Testis (tissue), 3 donors: ENCODE results near the gene HBEGF. TPM values are rescaled to one million over a fixed set of nuclear protein-coding genes. Genes with fewer than 3 reads are reported as not detected.

ENCODE experiments used
- DNase-seq: peaks from one replicate; pipeline ENCODE4 v3.0.0-alpha.2; 2019
- H3K27ac ChIP-seq, 2 donors: fragments of 200-600 bp; sonication (generic); one replicate each; pipeline ENCODE4 v1.5.1; 2019
- H3K27me3 ChIP-seq: fragments of 200-600 bp; sonication (generic); one replicate; pipeline ENCODE4 v1.5.1; 2019
- H3K36me3 ChIP-seq: fragments of 200-600 bp; sonication (generic); one replicate; pipeline ENCODE4 v1.5.1; 2017; ENCODE audit warnings: low read depth; ENCODE audit errors: missing control alignments
- H3K4me1 ChIP-seq: fragments of 200-600 bp; sonication (generic); one replicate; pipeline ENCODE4 v1.5.1; 2019
- H3K4me3 ChIP-seq, 2 donors: fragments of 200-600 bp; sonication (generic); one replicate each; pipeline ENCODE4 v1.5.1; 2017 to 2019
- H3K9me3 ChIP-seq: fragments of 200-600 bp; sonication (generic); one replicate; pipeline ENCODE4 v1.5.1; 2017
- CTCF ChIP-seq, 3 experiments: fragments of 450-650 bp in 2 of 3; fragments of 200-600 bp in 1 of 3; sonication (generic) in 1 of 3; IDR thresholded peaks; one replicate each; pipeline ENCODE4 v1.5.1; 2016 to 2019; ENCODE audit warnings: antibody characterized with exemption in 3 of 3, mild to moderate bottlenecking in 2 of 3, moderate library complexity in 1 of 3
- POLR2A ChIP-seq: fragments of 450-650 bp; IDR thresholded peaks from one replicate; pipeline ENCODE4 v1.6.1; 2017; ENCODE audit warnings: antibody characterized with exemption, mild to moderate bottlenecking, moderate library complexity
- WGBS, 2 donors: methylation state at CpG; one replicate each; pipeline ENCODE4 v1.1.5; 2018; 5-methylcytosine and 5-hydroxymethylcytosine counted together
- intact Hi-C: fragments of 100-400 bp; cut with DNase I; formaldehyde crosslinking; loops from one replicate; pipeline ENCODE4 v1.15.1; 2023; ENCODE audit warnings: low total_unique reads
- polyA plus RNA-seq: library from polyadenylated mRNA; stranded (reverse); fragments of 350-450 nt; fragmentation: Illumina TruSeq; extraction: RNeasy Lipid Tissue Mini Kit (QIAGEN cat#74804); gene quantifications from one replicate; pipeline ENCODE4 v1.2.3, GENCODE V29; 2014; ENCODE audit warnings: low read depth, low replicate concordance; ENCODE audit not compliant: insufficient read depth
- total RNA-seq, 2 donors: library from RNA; depleted of rRNA; stranded (reverse); fragments of >200 nt; gene quantifications; one replicate each; pipeline ENCODE4 v1.2.3, GENCODE V29; 2016

Gene HBEGF
- total and polyA plus RNA-seq, 3 donors from 2014 or later: 8.2 to 23.9 (median 23.2) TPM

GRCh38 chr5:140337880-140338279 lies 8.5 kb downstream of the HBEGF start:
- TF ChIP-seq POLR2A (no peak), CTCF (IDR thresholded peaks at IDR 0.05) (no peak)
- WGBS, 2 donors: 96 to 100% methylated on average over 1 of the region's 1 CpG
- Histone ChIP-seq H3K9me3 (no peaks in the 10 kb centered on the region), H3K4me1 (no peaks in the 10 kb centered on the region), H3K27ac (no peak overlapping the region), H3K36me3 (no peaks in the 10 kb centered on the region), H3K4me3 (no peak overlapping the region), H3K27me3 (no peaks in the 10 kb centered on the region)
- no peak for DNase-seq
- intact Hi-C loops: no loop called here

- Histone ChIP-seq H3K36me3 (no peaks in the 10 kb centered on the region), H3K27me3 (no peaks in the 10 kb centered on the region), H3K27ac (no peak overlapping the region), H3K4me3 (no peak overlapping the region), H3K4me1 (no peaks in the 10 kb centered on the region), H3K9me3 (no peaks in the 10 kb centered on the region)
- intact Hi-C loops: no loop called here
- WGBS, 2 donors: 43 to 49% methylated on average over 5 of the region's 5 CpGs
- peak; percentile 30 for DNase-seq
- TF ChIP-seq POLR2A (no peak), CTCF (IDR thresholded peaks at IDR 0.05) (no peak)
Measured at GRCh38 chr5:140336388-140336787, 10.0 kb downstream of the HBEGF start.

GRCh38 chr5:140331638-140332037 lies 14.8 kb downstream of the HBEGF start:
- Histone ChIP-seq H3K9me3 (no peaks in the 10 kb centered on the region), H3K27ac (no peak overlapping the region), H3K27me3 (no peaks in the 10 kb centered on the region), H3K4me1 (peaks cover 3% of the 10 kb centered on the region), H3K36me3 (no peaks in the 10 kb centered on the region), H3K4me3 (no peak overlapping the region)
- 89 to 94% methylated on average over 1 of the region's 1 CpG for WGBS, 2 donors
- TF ChIP-seq CTCF (IDR thresholded peaks at IDR 0.05): no peak
- no peak for TF ChIP-seq POLR2A
- no peak for DNase-seq
- intact Hi-C loops: no loop called here

DNA sequence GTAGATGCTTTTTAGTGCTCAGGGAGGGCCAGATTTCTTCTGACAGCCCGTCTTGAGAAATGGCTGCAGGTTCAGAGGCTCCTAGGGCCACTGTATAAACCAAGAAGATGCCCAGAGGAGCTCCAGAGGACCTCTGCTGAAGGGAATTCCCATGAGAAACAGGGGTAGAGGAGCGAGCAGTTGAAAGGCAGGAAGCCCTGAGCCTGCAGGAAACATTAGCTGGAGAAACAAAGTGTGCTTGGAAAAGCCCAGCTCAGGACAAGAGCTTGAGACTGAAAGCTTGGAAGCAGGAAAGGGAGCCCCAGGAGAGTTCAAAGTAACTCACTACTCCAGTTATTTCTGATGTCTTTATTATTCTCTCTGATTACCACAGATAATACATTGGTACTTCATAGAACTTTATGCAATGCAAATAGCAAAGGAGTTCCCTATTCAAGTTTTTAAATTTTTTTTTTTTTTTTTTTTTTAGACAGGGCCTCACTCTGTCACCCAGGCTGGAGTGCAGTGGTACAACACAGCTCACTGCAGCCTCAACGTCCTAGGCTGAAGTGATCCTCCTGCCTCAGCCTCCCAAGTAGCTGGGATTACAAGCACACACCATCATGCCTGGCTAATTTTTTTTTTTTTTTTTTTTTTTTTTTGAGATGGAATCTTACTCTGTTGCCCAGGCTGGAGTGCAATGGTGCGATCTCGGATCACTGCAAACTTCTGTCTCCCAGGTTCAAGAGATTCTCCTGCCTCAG lies 16.5 kb downstream of the HBEGF start:
- Histone ChIP-seq H3K36me3 (no peaks in the 10 kb centered on the region), H3K27me3 (no peaks in the 10 kb centered on the region), H3K4me3 (no peak overlapping the region), H3K9me3 (no peaks in the 10 kb centered on the region), H3K27ac (no peak overlapping the region), H3K4me1 (peaks cover 3% of the 10 kb centered on the region)
- 79 to 82% methylated on average over 5 of the region's 5 CpGs for WGBS, 2 donors
- TF ChIP-seq POLR2A: no peak
- no peak for TF ChIP-seq CTCF (IDR thresholded peaks at IDR 0.05)
- intact Hi-C loops: no loop called here
- no peak for DNase-seq
